ENCODE results near the gene ZNF641.

DNA sequence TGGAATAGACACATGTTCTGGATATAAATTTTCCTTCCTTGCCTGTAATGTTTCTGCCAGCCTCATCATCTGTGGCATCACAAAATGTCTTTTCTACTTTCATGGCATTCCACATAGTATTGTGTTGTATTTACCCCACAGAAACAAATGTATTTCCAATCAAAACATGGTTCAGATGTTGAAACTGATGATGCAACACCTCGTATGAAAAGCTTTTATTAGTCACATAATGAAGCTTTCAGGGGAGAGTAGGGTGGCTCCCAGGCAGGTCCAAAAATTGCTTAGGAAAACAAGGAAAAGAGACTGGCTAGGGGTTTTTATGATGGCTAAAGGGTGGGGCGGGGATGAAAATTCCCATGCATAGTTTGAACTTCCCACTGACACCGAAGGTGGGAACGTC lies 29.1 kb upstream of the ZNF641 start:
- TF ChIP-seq POLR2AphosphoS5 (IDR thresholded peaks at IDR 0.05; ENCODE audit: low read depth, low read length) (no peak), TAF1 (IDR thresholded peaks at IDR 0.05; ENCODE audit: borderline replicate concordance, low read depth, low read length) (no peak)
